OCI-LY7 (cell line): ENCODE results near the gene PPT2. TPM values are rescaled to one million over a fixed set of nuclear protein-coding genes. Genes with fewer than 3 reads are reported as not detected.
A peak's percentile ranks its signal among the peaks of the same experiment; 100 is the strongest.

Experiments used
- BruUV-seq: library from RNA; stranded (reverse); fragments of 400-500 nt; replicated peaks from 2 replicates; lab custom pipeline; 2021; lab: Mats Ljungman, UMichigan
- CTCF ChIA-PET: fragments of 300-600 bp; sonication (Branson Sonifier 250); formaldehyde crosslinking; loops from one replicate; lab custom pipeline; 2022; ENCODE audit warnings: antibody characterized with exemption; ENCODE audit not compliant: unreplicated experiment; lab: Charles Lee
- POLR2A ChIA-PET: fragments of 300-600 bp; sonication (Branson Sonifier 250); formaldehyde crosslinking; loops from one replicate; lab custom pipeline; 2022; ENCODE audit warnings: antibody characterized with exemption; lab: Charles Lee
- DNase-seq: peaks from one replicate; pipeline ENCODE4 v3.0.0-alpha.2; 2015; ENCODE audit warnings: low spot score
- H2AFZ ChIP-seq: fragments of 200-600 bp; sonication (generic), shearing (Covaris generic); 2 replicates; pipeline ENCODE4 v1.6.1; 2014; ENCODE audit warnings: mild to moderate bottlenecking, antibody characterized with exemption, low read length, moderate library complexity
- H3K27ac ChIP-seq: fragments of 200-600 bp; sonication (generic); 2 replicates; pipeline ENCODE4 v1.5.1; 2014; ENCODE audit warnings: mixed run types, low read depth, mild to moderate bottlenecking, moderate library complexity, low read length, inconsistent platforms; ENCODE audit not compliant: poor library complexity, severe bottlenecking
- H3K36me3 ChIP-seq: fragments of 200-600 bp; sonication (generic); 2 replicates; pipeline ENCODE4 v1.6.1; 2014; ENCODE audit warnings: mild to moderate bottlenecking, antibody characterized with exemption, low read length, moderate library complexity, mixed read lengths; ENCODE audit not compliant: insufficient read depth
- H3K4me1 ChIP-seq: fragments of 200-600 bp; sonication (generic); 2 replicates; pipeline ENCODE4 v1.5.1; 2014; ENCODE audit warnings: mild to moderate bottlenecking, low read length; ENCODE audit not compliant: insufficient read depth, poor library complexity, severe bottlenecking
- H3K4me2 ChIP-seq: fragments of 200-600 bp; sonication (generic); 2 replicates; pipeline ENCODE4 v1.6.1; 2014; ENCODE audit warnings: mild to moderate bottlenecking, low read length
- H3K4me3 ChIP-seq: fragments of 200-600 bp; sonication (generic); 2 replicates; pipeline ENCODE4 v1.5.1; 2014; ENCODE audit warnings: mild to moderate bottlenecking, low read depth, low read length; ENCODE audit not compliant: poor library complexity, severe bottlenecking
- H3K79me2 ChIP-seq: fragments of 200-600 bp; sonication (generic); 2 replicates; pipeline ENCODE4 v1.6.1; 2016; ENCODE audit warnings: low read depth, mild to moderate bottlenecking, low read length, moderate library complexity, mixed read lengths; ENCODE audit not compliant: insufficient read depth
- H3K9me2 ChIP-seq: fragments of 200-600 bp; sonication (generic); 2 replicates; pipeline ENCODE4 v1.6.1; 2016; ENCODE audit warnings: mild to moderate bottlenecking, low read length, mixed read lengths; ENCODE audit not compliant: insufficient read depth
- H3K9me3 ChIP-seq: fragments of 200-600 bp; sonication (generic); 2 replicates; pipeline ENCODE4 v1.6.1; 2014; ENCODE audit warnings: mild to moderate bottlenecking, mixed run types, low read length, mixed read lengths
- H4K20me1 ChIP-seq: fragments of 200-600 bp; sonication (generic); 2 replicates; pipeline ENCODE4 v1.6.1; 2014; ENCODE audit warnings: mild to moderate bottlenecking, antibody characterized with exemption, low read length, moderate library complexity, mixed read lengths; ENCODE audit not compliant: insufficient read depth
- CTCF ChIP-seq: fragments of 200-600 bp; sonication (generic); conservative IDR thresholded peaks from 2 replicates; pipeline ENCODE4 v1.5.1; 2014; ENCODE audit warnings: mild to moderate bottlenecking, antibody characterized with exemption, low read length, moderate library complexity, mixed read lengths
- EZH2phosphoT487 ChIP-seq: fragments of 200-600 bp; sonication (generic); IDR thresholded peaks from 2 replicates; pipeline ENCODE4 v1.6.1; 2018; ENCODE audit warnings: low read depth, borderline replicate concordance, mild to moderate bottlenecking, mixed run types, antibody characterized with exemption, low read length, moderate library complexity, mixed read lengths
- intact Hi-C: fragments of 100-400 bp; cut with micrococcal nuclease; formaldehyde crosslinking; loops from one replicate; pipeline ENCODE4 v1.10.0; 2022; ENCODE audit not compliant: unreplicated experiment
- total RNA-seq, 2 experiments: library from RNA; depleted of rRNA in 1 of 2; stranded (reverse); fragments of >200 nt in 1 of 2; shearing (Covaris generic) in 1 of 2; gene quantifications; 2 replicates each; pipeline ENCODE4 v1.2.3, GENCODE V29; 2014 to 2022

PPT2 gene
- total RNA-seq, 2 experiments from 2014 or later = 39.0 to 111 TPM

GRCh38 chr6:32111424-32112066 is 42.4 kb upstream of the PPT2 start:
- TF ChIP-seq CTCF = no peak
- no peak for TF ChIP-seq EZH2phosphoT487
- intact Hi-C loops = no loop called here

GRCh38 chr6:32112431-32112980 is 41.4 kb upstream of the PPT2 start:
- ChIA-PET CTCF (no interaction called here), POLR2A (no interaction called here)
- Histone ChIP-seq H3K4me3 (no peak overlapping the region), H3K9me3 (no peaks in the 10 kb centered on the region), H2AFZ (no peak overlapping the region), H3K9me2 (no peaks in the 10 kb centered on the region), H3K36me3 (peaks cover 32% of the 10 kb centered on the region; the same call in 1 of the 2 replicates), H3K4me1 (no peaks in the 10 kb centered on the region), H3K79me2 (no peaks in the 10 kb centered on the region), H3K4me2 (no peak overlapping the region), H4K20me1 (no peaks in the 10 kb centered on the region; the same call in 1 of the 2 replicates), H3K27ac (no peak overlapping the region)
- DNase-seq = no peak
- TF ChIP-seq CTCF = no peak
- no peak for TF ChIP-seq EZH2phosphoT487
- BruUV-seq = TSS peak; percentile 23
- intact Hi-C loops = no loop called here

More at GRCh38 chr6:32111424-32112066, 42.4 kb upstream of the PPT2 start:
- H3K4me1 ChIP-seq = no peaks in the 10 kb centered on the region
- no peaks in the 10 kb centered on the region for H3K9me3 ChIP-seq
- DNase-seq = no peak
- no TSS peak for BruUV-seq
- no peak overlapping the region for H3K4me2 ChIP-seq
- H2AFZ ChIP-seq = no peak overlapping the region
- H3K9me2 ChIP-seq = no peaks in the 10 kb centered on the region
- H3K36me3 ChIP-seq = peaks cover 22% of the 10 kb centered on the region; the same call in 1 of the 2 replicates
- CTCF ChIA-PET = no interaction called here
- no peaks in the 10 kb centered on the region; the same call in 1 of the 2 replicates for H4K20me1 ChIP-seq
- POLR2A ChIA-PET = interaction anchor here (0.5 kb wide), 1 partner anchor 672 kb away, joined by 3 read pairs; no protein-coding TSS in a partner anchor
- H3K4me3 ChIP-seq = no peak overlapping the region
- no peaks in the 10 kb centered on the region for H3K79me2 ChIP-seq
- no peak overlapping the region for H3K27ac ChIP-seq
